H1 (cell line): Measurements from ENCODE around the gene PIK3R5. TPM values are rescaled to one million over a fixed set of nuclear protein-coding genes. Genes with fewer than 3 reads are reported as not detected.

Experiments used
- CTCF ChIA-PET: fragments of 300-600 bp; sonication (Branson Sonifier 250); formaldehyde crosslinking; loops from one replicate; lab custom pipeline; 2021; ENCODE audit not compliant: partially characterized antibody; lab: Charles Lee
- POLR2A ChIA-PET: fragments of 300-600 bp; sonication (Branson Sonifier 250); formaldehyde crosslinking; loops from one replicate; lab custom pipeline; 2021; ENCODE audit warnings: inconsistent platforms; ENCODE audit not compliant: partially characterized antibody; lab: Charles Lee
- DNase-seq, 2 experiments: peaks; one replicate each; pipeline versions ENCODE4 v3.0.0 to v3.0.0-alpha.2; 2010 to 2022; ENCODE audit warnings: low spot score in 2 of 2, low read depth in 1 of 2, mixed read lengths in 1 of 2
- FAIRE-seq: peaks from 2 replicates; lab custom pipeline; 2011; peaks lifted over from hg19 to GRCh38; lab: Jason Lieb, UNC
- H2AFZ ChIP-seq: 2 replicates; pipeline ENCODE4 v1.8.1; 2012; ENCODE audit warnings: low read length, inconsistent platforms
- H2AK5ac ChIP-seq: 2 replicates; pipeline ENCODE4 v1.6.1; 2013; ENCODE audit warnings: low read depth, low read length
- H2BK120ac ChIP-seq: replicated peaks from 2 replicates; pipeline ENCODE3; 2013; ENCODE audit warnings: low read depth, low read length, inconsistent platforms
- H2BK12ac ChIP-seq: 2 replicates; pipeline ENCODE4 v1.6.1; 2013; ENCODE audit warnings: low read depth, low read length
- H2BK15ac ChIP-seq: 2 replicates; pipeline ENCODE4 v1.6.1; 2013; ENCODE audit warnings: low read length
- H2BK20ac ChIP-seq: 2 replicates; pipeline ENCODE4 v1.6.1; 2013; ENCODE audit warnings: low read length
- H2BK5ac ChIP-seq: 2 replicates; pipeline ENCODE4 v1.6.1; 2013; ENCODE audit warnings: low read depth, low read length
- H3K14ac ChIP-seq: 2 replicates; pipeline ENCODE4 v1.6.1; 2013; ENCODE audit warnings: inconsistent platforms; ENCODE audit not compliant: insufficient read length
- H3K18ac ChIP-seq: 2 replicates; pipeline ENCODE4 v1.6.1; 2013; ENCODE audit warnings: low read length; ENCODE audit errors: extremely low read depth
- H3K23ac ChIP-seq: 2 replicates; pipeline ENCODE4 v1.6.1; 2013; ENCODE audit warnings: inconsistent platforms; ENCODE audit not compliant: insufficient read length
- H3K23me2 ChIP-seq: 2 replicates; pipeline ENCODE4 v1.6.1; 2013; ENCODE audit warnings: low read depth, low read length
- H3K27ac ChIP-seq: 2 replicates; pipeline ENCODE4 v1.6.1; 2011; ENCODE audit warnings: low read depth, low read length, inconsistent platforms
- H3K27me3 ChIP-seq, 4 experiments: replicated peaks in 1 of 4; 1 replicate in 1 of 4; 2 replicates in 3 of 4; pipeline versions ENCODE4 v1.6.1 to v1.8.1; 2011 to 2013; ENCODE audit warnings: low read length in 3 of 4, mild to moderate bottlenecking in 3 of 4, inconsistent platforms in 2 of 4, mixed read lengths in 2 of 4, moderate library complexity in 1 of 4; ENCODE audit not compliant: control insufficient read depth in 3 of 4, insufficient read depth in 3 of 4; ENCODE audit errors: extremely low read depth in 1 of 4
- H3K36me3 ChIP-seq, 4 experiments: 2 replicates each; pipeline versions ENCODE4 v1.6.1 to v1.8.1; 2011 to 2013; ENCODE audit warnings: mild to moderate bottlenecking in 4 of 4, low read length in 3 of 4, moderate library complexity in 2 of 4, control low read depth in 1 of 4, inconsistent platforms in 1 of 4; ENCODE audit not compliant: insufficient read depth in 4 of 4, control insufficient read depth in 2 of 4
- H3K4ac ChIP-seq: replicated peaks from 2 replicates; pipeline ENCODE3; 2013; ENCODE audit warnings: low read length, low read depth, mixed read lengths, inconsistent platforms; ENCODE audit not compliant: insufficient read length
- H3K4me1 ChIP-seq, 4 experiments: replicated peaks in 1 of 4; 1 replicate in 1 of 4; 2 replicates in 3 of 4; pipeline versions ENCODE4 v1.6.1 to v1.8.1; 2011 to 2013; ENCODE audit warnings: low read length in 3 of 4, inconsistent platforms in 2 of 4, mixed read lengths in 1 of 4; ENCODE audit not compliant: insufficient read depth in 4 of 4, control insufficient read depth in 3 of 4
- H3K4me2 ChIP-seq, 2 experiments: 2 replicates each; pipeline versions ENCODE4 v1.6.1 to v1.8.1; 2011 to 2013; ENCODE audit warnings: low read depth in 2 of 2, low read length in 2 of 2, control low read depth in 1 of 2, inconsistent platforms in 1 of 2, mild to moderate bottlenecking in 1 of 2; ENCODE audit not compliant: insufficient read depth in 1 of 2
- H3K4me3 ChIP-seq, 4 experiments: fragments of 200-600, 300-600 bp in 1 of 4; sonication (generic), shearing (Covaris generic), sonication (Bioruptor Twin) in 1 of 4; 2 replicates each; pipeline versions ENCODE4 v1.5.1 to v1.8.1; 2011 to 2016; ENCODE audit warnings: low read length in 4 of 4, low read depth in 3 of 4, control low read depth in 2 of 4, inconsistent platforms in 2 of 4, mild to moderate bottlenecking in 2 of 4, mixed read lengths in 1 of 4, moderate library complexity in 1 of 4; ENCODE audit not compliant: insufficient read depth in 2 of 4; ENCODE audit errors: extremely low read depth in 1 of 4
- H3K56ac ChIP-seq: replicated peaks from 2 replicates; pipeline ENCODE3; 2013; ENCODE audit warnings: low read depth, mild to moderate bottlenecking, mixed read lengths, low read length, inconsistent platforms; ENCODE audit not compliant: insufficient read length
- H3K79me1 ChIP-seq: 2 replicates; pipeline ENCODE4 v1.6.1; 2013; ENCODE audit warnings: low read depth, low read length, control low read depth
- H3K79me2 ChIP-seq, 2 experiments: 2 replicates each; pipeline versions ENCODE4 v1.6.1 to v1.8.1; 2012 to 2013; ENCODE audit warnings: low read length in 2 of 2, mild to moderate bottlenecking in 2 of 2, inconsistent platforms in 1 of 2; ENCODE audit not compliant: insufficient read depth in 2 of 2, control insufficient read depth in 1 of 2
- H3K9ac ChIP-seq, 4 experiments: replicated peaks in 1 of 4; 1 replicate in 1 of 4; 2 replicates in 3 of 4; pipeline versions ENCODE4 v1.6.1 to v1.8.1; 2011 to 2013; ENCODE audit warnings: low read depth in 3 of 4, low read length in 3 of 4, control low read depth in 2 of 4, mild to moderate bottlenecking in 2 of 4, moderate library complexity in 2 of 4, inconsistent platforms in 1 of 4; ENCODE audit errors: extremely low read depth in 1 of 4
- H3K9me3 ChIP-seq, 2 experiments: 2 replicates each; pipeline versions ENCODE4 v1.6.1 to v1.8.1; 2012 to 2013; ENCODE audit warnings: mild to moderate bottlenecking in 2 of 2, moderate library complexity in 2 of 2, control low read depth in 1 of 2, inconsistent platforms in 1 of 2, low read depth in 1 of 2, low read length in 1 of 2, mixed read lengths in 1 of 2; ENCODE audit not compliant: insufficient read depth in 2 of 2
- H4K20me1 ChIP-seq, 2 experiments: replicated peaks in 1 of 2; 2 replicates each; pipeline versions ENCODE3 to v1.8.1; 2011 to 2013; ENCODE audit warnings: inconsistent platforms in 2 of 2, low read length in 2 of 2, mild to moderate bottlenecking in 1 of 2; ENCODE audit not compliant: insufficient read depth in 2 of 2, control insufficient read depth in 1 of 2
- H4K5ac ChIP-seq: 2 replicates; pipeline ENCODE4 v1.6.1; 2013; ENCODE audit warnings: low read length, low read depth, mixed read lengths, inconsistent platforms; ENCODE audit not compliant: insufficient read length
- H4K8ac ChIP-seq: 2 replicates; pipeline ENCODE4 v1.8.0; 2013; ENCODE audit warnings: mild to moderate bottlenecking, moderate library complexity, low read length, inconsistent platforms; ENCODE audit not compliant: insufficient read depth; ENCODE audit errors: extremely low read depth
- H4K91ac ChIP-seq: replicated peaks from 2 replicates; pipeline ENCODE3; 2013; ENCODE audit warnings: low read length, mixed read lengths, inconsistent platforms; ENCODE audit not compliant: insufficient read length
- BCL11A ChIP-seq, 2 experiments: IDR thresholded peaks; one replicate each; pipeline ENCODE4 v1.6.1; 2011; ENCODE audit warnings: low read depth in 2 of 2, low read length in 2 of 2, mild to moderate bottlenecking in 2 of 2
- CTCF ChIP-seq, 3 experiments: IDR thresholded peaks; 1 replicate in 2 of 3; 2 replicates in 1 of 3; pipeline versions ENCODE4 v1.5.1 to v1.6.1; 2011; ENCODE audit warnings: low read length in 3 of 3, mild to moderate bottlenecking in 3 of 3, inconsistent platforms in 2 of 3, low read depth in 1 of 3, moderate library complexity in 1 of 3; ENCODE audit not compliant: insufficient read depth in 1 of 3; ENCODE audit errors: control extremely low read depth in 1 of 3
- GTF2F1 ChIP-seq: IDR thresholded peaks from 2 replicates; pipeline ENCODE4 v1.6.1; 2012; ENCODE audit warnings: low read depth, low read length, improper control_type of control experiment, borderline replicate concordance
- KDM4A ChIP-seq: IDR thresholded peaks from one replicate; pipeline ENCODE4 v1.7.1; 2012; ENCODE audit warnings: low read depth, mild to moderate bottlenecking, moderate library complexity, low read length, inconsistent platforms; ENCODE audit not compliant: severe bottlenecking
- NRF1 ChIP-seq: IDR thresholded peaks from 2 replicates; pipeline ENCODE4 v1.6.1; 2011; ENCODE audit warnings: mild to moderate bottlenecking, low read depth, low read length, improper control_type of control experiment
- POU5F1 ChIP-seq: IDR thresholded peaks from 2 replicates; pipeline ENCODE4 v1.6.1; 2011; ENCODE audit warnings: low read depth, mild to moderate bottlenecking, low read length, moderate library complexity
- RAD21 ChIP-seq, 2 experiments: IDR thresholded peaks in 1 of 2; conservative IDR thresholded peaks in 1 of 2; 2 replicates each; pipeline ENCODE4 v1.6.1; 2011; ENCODE audit warnings: low read depth in 2 of 2, low read length in 2 of 2, improper control_type of control experiment in 1 of 2, inconsistent platforms in 1 of 2, mild to moderate bottlenecking in 1 of 2, moderate library complexity in 1 of 2
- RFX5 ChIP-seq: IDR thresholded peaks from 2 replicates; pipeline ENCODE4 v1.6.1; 2011; ENCODE audit warnings: low read depth, low read length, improper control_type of control experiment, borderline replicate concordance
- WGBS, 2 experiments: shearing (Covaris generic) in 1 of 2; methylation state at CpG; one replicate each; pipeline versions ENCODE4 v1.1.6 to v1.1.7; 2013 to 2015; ENCODE audit warnings: low lambda C conversion rate in 2 of 2, mixed read lengths in 2 of 2, inconsistent platforms in 1 of 2, low coverage in 1 of 2, missing lambda C conversion rate in 1 of 2; ENCODE audit not compliant: insufficient replicate concordance in 2 of 2, insufficient coverage in 1 of 2, insufficient read length in 1 of 2; ENCODE audit errors: extremely low coverage in 1 of 2, missing lambda C conversion rate in 1 of 2; 5-methylcytosine and 5-hydroxymethylcytosine counted together
- polyA plus RNA-seq, 7 experiments: library from polyadenylated mRNA; depleted of rRNA in 3 of 7; stranded (reverse) in 5 of 7; unstranded in 2 of 7; fragments of >200 nt in 5 of 7; fragments of 200-250 nt in 2 of 7; gene quantifications; 1 replicate in 5 of 7; 2 replicates in 1 of 7; 4 replicates in 1 of 7; pipeline versions ENCODE4 v1.2.1 to v1.2.3, GENCODE V29; 2011 to 2013; ENCODE audit warnings: missing spikeins in 2 of 7, mixed read lengths in 2 of 7
- total RNA-seq: library from RNA; stranded (reverse); fragmentation: NEBNext Ultra II Directional; extraction: Animal tissue kit (Norgen Biotek cat#: 25700); gene quantifications from 2 replicates; pipeline ENCODE4 v1.2.1, GENCODE V29; 2021

PIK3R5 gene
- total and polyA plus RNA-seq, 2 of the 8 experiments (the other 6 are each of a cell fraction or from before 2014, with no cell fraction given), result 2.7 to 4.3 TPM

GRCh38 chr17:8862213-8863056, 103.1 kb downstream of the PIK3R5 start:
- H3K9me3 ChIP-seq, result no peaks in the 10 kb centered on the region
- H3K4me3 ChIP-seq, result no peak overlapping the region
- H2BK5ac ChIP-seq, result no peak overlapping the region
- no peaks in the 10 kb centered on the region; a peak in 2 of 7 replicates for H3K4me1 ChIP-seq
- H4K5ac ChIP-seq, result no peak overlapping the region
- no peak overlapping the region for H3K4me2 ChIP-seq
- H2BK20ac ChIP-seq, result no peak overlapping the region
- no peaks in the 10 kb centered on the region for H3K27me3 ChIP-seq
- H3K14ac ChIP-seq, result no peak overlapping the region
- no peak overlapping the region for H4K8ac ChIP-seq
- no peak overlapping the region for H2AK5ac ChIP-seq
- FAIRE-seq (no peak), DNase-seq (no peak)
- no peaks in the 10 kb centered on the region for H3K79me2 ChIP-seq
- no peaks in the 10 kb centered on the region for H3K23me2 ChIP-seq
- no peak overlapping the region for H3K23ac ChIP-seq
- no peak overlapping the region for H3K27ac ChIP-seq
- no peak overlapping the region for H3K4ac ChIP-seq
- no peaks in the 10 kb centered on the region for H4K20me1 ChIP-seq
- H2BK120ac ChIP-seq, result no peak overlapping the region
- H2AFZ ChIP-seq, result no peak overlapping the region
- POLR2A ChIA-PET, result no interaction called here
- H2BK15ac ChIP-seq, result no peak overlapping the region; the same call in 1 of the 2 replicates
- H3K36me3 ChIP-seq, result no peaks in the 10 kb centered on the region
- no peak for TF ChIP-seq RAD21 (IDR thresholded peaks at IDR 0.05 in 1 of 2, conservative IDR thresholded peaks at IDR 0.05 in 1 of 2; ENCODE audit: low read depth in 2 of 2, low read length in 2 of 2)
- TF ChIP-seq POU5F1, result no peak
- TF ChIP-seq CTCF (IDR thresholded peaks at IDR 0.05; ENCODE audit: control extremely low read depth in 1 of 3, insufficient read depth in 1 of 3, low read depth in 1 of 3, low read length in 3 of 3), result no peak
- TF ChIP-seq GTF2F1, result no peak
- no peak for TF ChIP-seq NRF1
- no peak for TF ChIP-seq RFX5
- TF ChIP-seq KDM4A, result no peak
- TF ChIP-seq BCL11A (IDR thresholded peaks at IDR 0.05; ENCODE audit: low read depth in 2 of 2, low read length in 2 of 2), result no peak
- no peak overlapping the region for H2BK12ac ChIP-seq
- WGBS, 2 experiments, result 92% methylated on average over 9 of the region's 9 CpGs; no CpG with 5 or more reads in 1 of the 2 experiments
- H3K56ac ChIP-seq, result no peak overlapping the region
- no peak overlapping the region for H3K9ac ChIP-seq
- no peak overlapping the region for H4K91ac ChIP-seq
- CTCF ChIA-PET, result interaction anchor here (1.4 kb wide), 1 partner anchor 33 kb away, joined by 3 read pairs; no protein-coding TSS in a partner anchor
- H3K79me1 ChIP-seq, result no peaks in the 10 kb centered on the region
- no peak overlapping the region for H3K18ac ChIP-seq
